NCI-H187 treated with DMSO at 0.1 percent for 48 hours (cell line): ENCODE results near the gene RHOBTB1.

Experiments used
- DNase-seq: peaks from one replicate; lab custom pipeline; 2025; lab: John Stamatoyannopoulos, UW

RHOBTB1 gene

DNA sequence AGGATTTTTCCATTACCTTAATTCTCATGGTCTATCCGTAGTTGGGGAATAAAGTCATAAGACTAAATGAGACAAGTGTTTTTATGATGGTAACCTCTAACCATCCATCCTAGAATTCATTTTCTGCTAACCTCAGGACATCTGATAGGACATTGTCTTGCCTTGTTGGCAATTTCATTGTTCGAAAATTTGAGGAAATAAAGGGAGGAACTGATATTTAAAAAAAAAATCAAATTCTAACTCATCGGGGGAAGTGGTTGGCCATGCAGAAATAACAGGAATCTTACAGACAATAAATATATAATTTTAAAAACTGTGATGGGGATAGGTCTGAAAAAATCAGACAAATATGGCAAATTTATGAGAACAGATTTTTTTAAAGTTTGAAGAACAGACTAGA is 21.7 kb upstream of the RHOBTB1 start:
- DNase-seq, result no peak

DNA sequence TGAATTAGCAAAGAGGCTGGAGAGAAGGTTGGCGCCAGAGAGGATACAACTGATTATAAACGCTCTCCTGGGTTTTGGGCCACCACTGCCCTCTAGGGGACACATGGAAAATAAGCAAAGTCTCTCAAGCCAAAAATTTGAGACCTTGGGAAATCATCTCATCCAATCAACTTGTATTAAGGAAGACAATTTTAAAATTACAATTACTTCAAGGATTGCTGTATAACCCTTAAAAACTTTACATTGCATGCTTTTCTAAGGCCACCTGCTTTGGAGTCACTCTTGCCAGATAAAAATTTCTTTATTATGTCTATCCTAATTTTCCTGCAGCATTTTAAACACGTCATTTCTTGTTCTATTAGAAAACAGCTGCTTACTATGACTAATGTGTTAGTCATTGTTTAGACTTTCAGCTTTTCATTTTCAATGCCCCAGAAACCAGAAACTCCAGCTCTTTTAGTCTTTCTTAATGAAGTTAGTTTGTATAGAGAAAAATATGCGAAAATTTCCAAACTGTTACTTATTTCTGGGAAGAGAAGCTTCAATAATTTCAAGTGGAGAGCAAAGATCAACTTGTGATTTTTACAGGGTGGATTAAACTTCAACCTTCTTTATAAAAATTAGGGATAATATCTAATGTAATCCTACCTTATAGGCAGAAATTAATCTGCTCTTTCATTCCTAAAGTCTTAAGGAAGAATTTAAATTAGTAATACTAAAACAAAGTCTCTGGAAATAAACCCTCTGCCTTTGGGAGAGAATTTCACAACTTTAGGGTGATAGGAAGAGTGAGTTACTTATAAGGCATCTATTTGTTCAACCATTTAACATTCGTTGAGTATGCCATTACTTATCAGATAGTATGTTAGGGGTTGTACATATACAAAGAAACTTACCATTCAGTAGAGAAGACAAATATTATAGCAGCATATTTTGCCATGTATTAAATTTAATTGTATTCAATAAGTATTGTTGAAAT is 20.6 kb upstream of the RHOBTB1 start:
- DNase-seq, result no peak

DNA sequence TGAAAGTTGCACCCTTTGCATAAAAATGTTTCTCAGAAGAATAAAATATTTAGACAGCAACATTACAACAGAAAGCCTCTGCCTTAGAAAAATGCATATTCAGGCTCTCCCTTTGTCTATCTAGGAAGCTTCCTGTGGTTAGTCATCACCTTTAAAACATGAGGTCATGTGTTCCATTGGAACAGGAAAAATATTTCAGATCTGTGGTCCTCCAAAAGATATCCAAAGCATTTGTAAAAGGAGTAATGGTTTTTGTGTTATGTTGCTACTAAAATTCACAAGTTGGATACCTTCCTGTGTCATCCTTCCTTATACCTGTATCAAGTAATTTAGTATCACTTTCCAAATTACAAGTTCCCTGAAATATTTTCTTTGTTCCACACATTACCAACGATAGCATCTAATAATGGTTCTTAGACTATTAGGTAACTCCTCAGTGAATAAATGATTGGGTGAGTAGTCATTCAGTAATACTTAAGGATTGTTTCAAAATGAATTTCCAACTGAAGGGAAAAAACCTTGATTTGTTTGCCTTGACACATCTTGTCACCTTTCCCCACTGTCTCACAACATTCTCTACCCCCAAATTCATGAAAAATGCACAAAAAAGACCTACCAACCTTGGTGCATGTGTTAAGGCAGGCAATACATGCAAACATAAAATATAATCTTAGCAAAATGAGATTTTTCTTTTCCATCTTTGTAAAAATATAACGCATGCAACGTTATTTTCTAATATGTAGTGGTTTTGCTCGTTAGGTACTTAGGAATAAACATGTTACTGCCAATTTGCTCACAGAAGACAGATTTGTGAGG is 19.7 kb upstream of the RHOBTB1 start:
- DNase-seq, result no peak

DNA sequence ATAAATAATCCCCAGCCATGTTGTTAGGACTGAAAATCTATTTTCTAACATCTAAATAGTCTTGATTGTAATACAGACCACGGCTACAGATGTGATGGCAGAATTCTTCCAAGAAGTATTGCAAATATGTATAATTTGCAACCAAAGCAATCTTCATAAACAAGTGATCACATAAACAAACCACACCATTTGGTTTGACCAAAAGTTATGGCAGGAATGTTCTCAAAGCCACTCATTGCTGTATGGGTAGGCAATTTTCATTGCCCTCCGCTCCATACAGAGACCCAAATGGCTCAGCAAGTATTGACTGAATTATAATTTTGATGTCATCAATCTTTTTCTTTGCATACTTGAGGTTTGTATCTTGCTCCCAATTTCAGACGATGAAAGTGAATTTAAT is 19.0 kb upstream of the RHOBTB1 start:
- DNase-seq, result no peak

DNA sequence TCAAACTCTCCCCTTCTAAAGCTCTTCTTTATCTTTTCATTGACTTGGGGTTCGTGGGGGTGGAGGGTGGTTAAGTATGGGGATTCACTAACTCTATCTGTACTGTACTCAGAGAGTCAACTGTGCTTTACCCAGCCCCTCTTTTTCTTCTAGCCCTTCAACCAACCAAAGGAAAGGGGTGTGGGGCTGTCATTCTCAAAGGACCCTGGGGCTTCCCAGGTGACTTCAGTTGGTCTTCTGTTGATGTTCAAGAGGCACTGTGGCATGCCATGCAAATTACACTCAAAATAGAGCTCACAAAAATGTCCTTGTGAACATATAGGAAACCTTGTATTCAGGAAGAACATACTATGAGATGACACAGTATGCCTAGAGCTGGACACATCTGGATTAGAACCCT is 16.9 kb upstream of the RHOBTB1 start:
- DNase-seq, result no peak

DNA sequence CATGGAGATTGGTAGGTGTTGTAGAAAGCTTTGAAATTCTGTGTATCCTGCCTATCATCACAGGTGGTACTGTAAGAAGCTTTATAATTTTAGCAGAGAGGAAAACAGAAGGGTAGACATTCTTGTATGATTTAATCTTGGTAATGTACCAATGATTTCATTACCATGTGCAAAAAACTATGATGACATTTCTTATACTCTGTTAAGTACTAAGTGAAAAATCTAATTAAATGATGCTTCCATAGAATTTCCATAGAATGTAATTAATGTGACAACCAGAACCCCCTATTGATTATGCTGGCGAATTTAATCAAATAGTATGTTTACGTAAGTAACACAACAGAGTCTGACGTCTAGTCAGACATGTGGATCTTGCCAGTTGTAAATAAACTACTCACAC is 16.0 kb upstream of the RHOBTB1 start:
- DNase-seq, result no peak

DNA sequence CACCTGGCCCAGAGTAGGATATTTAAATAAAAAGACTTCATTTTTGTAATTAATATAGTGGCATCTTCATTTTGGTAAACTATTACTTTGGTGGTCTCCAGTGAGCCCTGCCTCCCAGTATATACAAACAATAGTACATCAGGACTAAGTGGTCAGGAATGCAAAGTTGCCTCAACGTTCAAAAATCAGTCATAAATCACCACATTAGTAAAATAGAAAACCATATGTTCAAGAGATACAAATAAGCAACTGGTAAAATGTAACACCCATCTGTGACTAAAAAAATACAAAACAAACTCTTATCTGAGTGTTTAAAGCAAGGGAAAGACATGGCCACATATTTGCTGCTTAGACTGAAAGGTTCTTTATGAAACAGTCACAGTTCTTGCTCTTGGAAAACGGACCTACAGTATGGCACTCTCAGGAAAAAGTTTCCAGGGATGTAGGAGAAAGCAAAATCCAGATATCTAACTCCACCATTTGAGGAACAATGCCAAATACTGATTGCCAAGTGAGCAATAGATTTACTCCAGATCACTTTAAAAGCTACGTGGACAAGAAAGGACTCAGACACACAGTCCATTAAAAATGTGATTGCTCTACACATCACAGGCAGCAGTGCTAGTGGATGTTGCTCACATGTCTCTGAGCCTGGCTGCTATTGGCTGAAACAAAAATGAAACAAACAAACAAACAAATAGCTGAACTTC is 15.1 kb upstream of the RHOBTB1 start:
- DNase-seq, result no peak

DNA sequence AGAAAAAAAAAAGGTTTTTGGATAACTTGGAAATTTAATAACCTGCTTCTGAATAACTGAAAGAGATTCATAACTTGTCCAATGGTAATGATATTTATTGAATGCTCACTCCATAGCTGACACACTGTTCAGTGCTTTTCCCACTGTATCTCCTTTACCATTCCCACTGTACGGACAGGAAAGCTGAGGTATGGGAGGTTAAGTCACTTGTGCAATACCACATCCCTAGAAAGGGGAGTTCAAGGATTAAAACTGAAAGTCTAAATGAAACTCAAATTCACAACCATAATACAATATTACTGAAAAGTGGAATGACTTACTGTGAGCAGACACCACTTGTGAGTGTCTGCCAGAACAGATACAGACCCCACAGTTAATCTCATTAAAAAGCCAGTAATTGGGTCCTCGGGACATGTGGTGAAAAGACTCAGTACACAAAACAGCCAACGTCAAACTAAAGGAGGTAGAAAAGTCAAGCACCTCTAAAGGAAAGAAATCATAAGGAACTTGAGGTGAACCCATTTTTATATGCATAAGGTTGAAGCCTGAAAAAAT is 13.8 kb upstream of the RHOBTB1 start:
- DNase-seq, result no peak

DNA sequence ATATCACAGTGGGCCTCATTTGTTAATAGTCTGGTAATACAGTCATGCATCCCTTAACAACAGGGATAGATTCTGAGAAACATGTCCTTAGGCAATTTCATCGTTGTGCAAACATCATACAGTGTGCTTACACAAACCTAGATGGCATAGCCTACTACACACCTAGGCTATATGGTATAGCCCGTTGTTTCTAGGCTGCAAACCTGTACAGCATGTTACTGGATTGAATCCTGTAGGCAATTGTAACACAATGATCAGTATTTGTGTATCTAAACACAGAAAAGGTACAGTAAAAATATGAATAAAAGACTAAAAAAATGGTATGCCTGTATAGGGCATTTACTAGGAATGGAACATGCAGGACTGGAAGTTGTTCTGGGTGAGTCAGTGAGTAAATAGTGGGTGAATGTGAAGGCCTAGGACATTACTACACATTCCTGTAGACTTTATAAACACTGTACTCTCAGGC is 12.0 kb upstream of the RHOBTB1 start:
- no peak for DNase-seq

DNA sequence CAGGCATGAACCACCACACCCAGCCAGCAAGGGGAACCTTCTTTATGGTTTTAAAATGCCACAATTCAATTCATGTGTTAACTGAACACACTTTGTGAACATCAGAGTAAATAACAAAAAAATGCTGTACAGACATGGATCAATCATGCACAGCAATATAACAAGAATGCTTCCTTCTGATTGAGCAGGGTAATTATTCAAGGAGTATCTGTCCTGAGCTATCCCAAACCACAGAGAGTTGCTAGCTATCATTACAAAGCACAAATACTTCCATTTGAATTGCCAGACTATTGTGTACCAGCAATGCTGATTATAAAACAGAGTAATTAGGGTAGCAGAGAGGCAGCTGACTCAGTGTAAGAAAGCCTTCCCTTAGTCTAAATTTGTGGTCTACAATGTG is 11.3 kb upstream of the RHOBTB1 start:
- DNase-seq, result no peak

DNA sequence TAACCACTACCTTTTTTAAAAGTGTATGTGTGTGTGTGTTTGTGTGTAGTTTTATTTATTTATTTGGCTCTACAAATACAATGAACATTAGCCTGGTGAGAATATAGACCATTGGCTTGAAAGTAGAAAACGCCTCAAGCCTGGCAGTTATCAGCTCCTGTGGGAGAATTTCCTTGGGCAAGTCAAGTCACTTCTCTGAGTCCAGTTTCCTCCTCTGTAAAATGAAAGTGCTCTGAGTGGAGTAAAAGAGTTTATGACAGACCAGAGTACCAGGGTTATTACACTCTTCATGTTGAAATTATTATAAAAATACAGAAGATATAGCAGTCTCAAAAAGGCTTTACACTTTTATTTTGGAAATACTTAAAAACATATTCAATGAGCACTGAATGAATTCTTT is 10.1 kb upstream of the RHOBTB1 start:
- DNase-seq, result no peak

DNA sequence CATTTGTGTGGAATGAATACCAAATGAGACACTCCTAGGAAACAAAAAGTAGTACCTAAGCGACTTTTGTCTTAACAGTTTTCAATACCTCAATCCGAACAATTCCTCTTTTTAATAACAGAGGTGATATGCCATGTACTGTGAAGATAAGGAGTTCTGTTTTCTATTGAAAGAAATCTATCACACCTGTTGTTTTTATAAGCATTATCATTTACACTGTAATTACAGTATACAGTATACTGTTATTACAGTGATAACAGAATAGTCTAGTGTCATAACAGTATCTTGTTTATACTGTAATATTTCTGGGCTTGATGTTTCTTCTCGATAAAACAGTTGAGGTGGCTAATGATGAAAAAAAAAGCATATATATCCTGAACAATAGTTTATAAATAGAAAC is 9.4 kb upstream of the RHOBTB1 start:
- no peak for DNase-seq

DNA sequence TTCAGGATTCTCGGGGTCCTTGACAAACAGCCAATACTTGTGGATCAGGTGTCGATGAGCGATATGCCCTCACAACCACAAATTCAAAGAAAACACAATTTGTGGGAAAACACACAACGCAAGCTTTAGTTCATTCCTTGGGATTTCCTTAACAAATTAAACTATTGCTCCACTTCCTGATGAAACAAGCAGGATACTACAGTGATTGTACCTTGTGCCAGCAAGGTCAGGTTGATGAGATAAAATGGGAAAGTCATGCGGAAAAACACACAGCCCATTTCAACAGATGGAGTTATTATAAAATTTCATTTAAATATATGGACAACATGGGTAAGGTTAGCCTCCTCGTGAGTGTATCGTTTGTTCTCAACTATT is 8.8 kb upstream of the RHOBTB1 start:
- no peak for DNase-seq

DNA sequence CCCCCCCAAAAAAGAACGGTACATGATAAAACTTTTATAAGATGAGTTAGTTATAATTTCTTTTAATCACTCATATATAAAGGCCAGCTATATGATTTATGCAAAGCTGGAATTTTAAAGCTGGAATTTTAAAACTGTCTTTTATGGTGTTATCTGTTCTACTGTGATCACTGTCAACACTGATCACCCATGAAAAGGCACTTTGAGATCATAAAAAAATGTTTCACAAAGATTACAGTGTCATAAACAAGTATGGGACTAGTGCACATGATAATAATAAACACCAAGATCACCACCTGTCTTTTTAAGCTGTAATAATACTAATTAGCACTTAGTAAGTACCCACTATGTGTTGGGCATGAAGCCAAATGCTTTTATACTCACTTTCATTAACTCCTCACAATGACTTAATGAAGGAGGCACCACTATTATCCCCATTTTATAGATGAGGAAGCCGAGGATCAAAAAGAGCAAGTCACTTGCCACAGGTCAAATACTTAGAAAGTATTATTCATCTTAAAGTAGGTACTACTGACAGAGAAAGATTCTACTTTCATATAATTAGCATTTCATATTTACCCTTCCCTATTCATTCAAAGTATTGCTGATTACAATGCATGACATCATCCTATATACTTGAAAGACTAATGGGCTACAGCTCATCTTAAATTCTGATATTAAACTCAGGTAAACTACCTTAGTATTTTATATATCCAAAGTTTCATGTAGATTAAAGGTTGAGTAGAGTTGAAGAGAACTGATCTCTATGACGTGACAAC is 8.3 kb upstream of the RHOBTB1 start:
- no peak for DNase-seq

DNA sequence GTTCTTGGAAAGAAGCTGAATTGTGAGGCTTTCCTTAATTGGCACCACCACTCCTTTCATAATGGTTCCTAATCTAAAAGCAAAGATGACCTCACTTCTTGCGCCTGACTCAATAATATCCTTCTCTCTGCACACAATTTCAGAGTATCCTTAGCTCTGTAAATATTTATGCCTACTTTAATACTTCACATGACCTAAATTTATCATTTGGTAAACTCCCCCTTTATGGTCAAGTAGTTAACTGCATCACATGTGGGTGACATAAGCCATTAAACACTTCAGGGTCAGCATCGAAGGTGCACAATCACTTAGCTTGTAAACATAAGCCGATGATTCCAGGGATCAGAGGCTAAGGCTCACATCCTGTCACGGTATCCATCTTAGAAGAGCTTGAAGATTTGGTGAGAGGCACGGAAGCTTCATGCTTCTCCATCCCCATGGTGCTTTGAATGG is 7.3 kb upstream of the RHOBTB1 start:
- DNase-seq, result no peak

DNA sequence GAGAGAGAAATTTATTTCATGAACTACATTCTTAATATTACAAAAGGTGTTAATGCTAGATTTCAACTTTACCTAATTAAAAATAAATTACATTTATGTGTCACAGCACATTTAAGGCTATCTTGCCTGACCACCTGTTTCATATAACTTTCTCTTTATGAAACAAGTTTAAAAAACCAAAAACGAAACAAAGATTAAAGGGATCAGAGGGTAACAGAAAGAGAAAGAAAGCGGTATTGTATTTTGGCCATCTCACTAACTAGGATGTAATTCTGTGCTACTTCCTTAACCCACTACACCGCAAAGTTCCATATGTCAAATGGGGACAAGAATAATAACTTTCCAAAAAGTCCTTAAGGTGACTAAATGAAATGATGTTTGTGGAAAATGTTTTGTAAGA is 6.3 kb upstream of the RHOBTB1 start:
- DNase-seq, result no peak

DNA sequence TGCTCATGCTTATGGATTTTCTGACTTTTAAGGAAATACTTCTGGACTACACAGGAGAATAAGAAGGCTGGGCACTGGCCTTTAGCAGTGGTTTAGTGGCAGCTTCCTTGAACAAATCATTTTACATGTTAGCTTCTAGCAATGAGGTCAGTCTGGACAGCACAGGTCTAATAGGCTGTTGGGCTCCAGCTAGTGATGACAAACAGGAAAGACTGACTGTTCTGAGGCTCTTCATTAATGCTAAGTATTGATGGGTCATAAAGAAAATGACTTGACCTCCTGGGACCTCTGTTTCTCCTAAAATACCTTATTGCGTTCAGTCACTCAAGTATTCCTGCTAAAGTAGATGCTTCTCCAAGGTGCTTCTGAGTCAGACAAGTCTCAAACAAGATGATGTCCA is 4.9 kb upstream of the RHOBTB1 start:
- DNase-seq, result no peak

DNA sequence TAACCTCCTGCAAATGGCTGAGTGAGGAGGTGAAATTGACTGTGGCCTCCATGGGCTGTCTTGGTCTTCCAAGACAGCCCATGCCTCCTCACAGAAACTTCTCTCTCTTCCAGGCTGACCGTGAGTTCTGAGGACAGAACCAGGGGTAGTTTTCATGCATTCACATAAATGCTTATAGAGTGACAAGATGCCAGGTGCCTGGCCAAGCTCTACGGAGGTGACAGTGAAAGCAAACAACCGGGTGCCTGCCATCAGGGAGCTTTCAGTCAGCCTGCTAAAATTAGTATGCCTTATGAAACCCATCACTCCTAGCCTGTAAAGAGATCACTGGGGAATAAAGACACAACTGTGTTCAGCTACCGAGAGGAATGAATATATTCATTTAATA is 919 bp upstream of the RHOBTB1 start:
- DNase-seq, result no peak

DNA sequence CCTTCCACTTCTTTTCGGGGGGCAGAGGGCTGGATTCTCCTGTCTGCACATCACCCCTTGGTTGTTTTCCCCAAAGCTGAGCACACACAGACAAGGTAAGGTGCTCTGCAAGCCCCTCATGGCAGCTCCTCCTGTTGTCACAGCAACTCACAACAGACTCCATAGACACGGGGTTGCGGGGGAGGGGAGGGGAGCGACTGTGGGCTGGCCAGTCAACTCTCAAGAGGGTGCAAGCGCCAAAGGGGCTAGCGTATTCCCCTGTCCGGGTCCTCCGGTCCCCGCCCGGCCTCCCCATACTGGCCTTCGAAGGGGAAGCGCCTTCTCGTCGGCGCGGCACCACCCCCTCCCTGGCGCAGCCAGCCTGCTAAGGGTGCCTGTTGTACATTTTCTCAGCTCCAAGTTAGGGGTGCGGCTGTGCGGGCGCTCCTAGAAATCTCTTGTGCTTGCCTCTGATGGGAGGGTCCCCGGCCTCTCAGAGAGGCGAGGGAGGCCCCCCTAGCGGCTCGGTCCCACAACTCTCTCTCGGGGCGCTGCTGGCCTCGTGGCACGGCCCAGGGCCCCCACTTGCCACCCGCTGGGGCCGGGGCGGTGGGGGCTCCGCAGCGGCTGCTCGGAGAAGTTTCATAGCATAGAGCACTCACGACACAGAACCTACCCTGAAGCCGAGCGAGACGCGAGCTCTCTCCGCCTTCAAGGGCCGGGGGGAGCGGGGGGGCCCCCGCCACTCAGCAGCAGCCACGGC is 498 bp downstream of the RHOBTB1 start:
- no peak for DNase-seq

DNA sequence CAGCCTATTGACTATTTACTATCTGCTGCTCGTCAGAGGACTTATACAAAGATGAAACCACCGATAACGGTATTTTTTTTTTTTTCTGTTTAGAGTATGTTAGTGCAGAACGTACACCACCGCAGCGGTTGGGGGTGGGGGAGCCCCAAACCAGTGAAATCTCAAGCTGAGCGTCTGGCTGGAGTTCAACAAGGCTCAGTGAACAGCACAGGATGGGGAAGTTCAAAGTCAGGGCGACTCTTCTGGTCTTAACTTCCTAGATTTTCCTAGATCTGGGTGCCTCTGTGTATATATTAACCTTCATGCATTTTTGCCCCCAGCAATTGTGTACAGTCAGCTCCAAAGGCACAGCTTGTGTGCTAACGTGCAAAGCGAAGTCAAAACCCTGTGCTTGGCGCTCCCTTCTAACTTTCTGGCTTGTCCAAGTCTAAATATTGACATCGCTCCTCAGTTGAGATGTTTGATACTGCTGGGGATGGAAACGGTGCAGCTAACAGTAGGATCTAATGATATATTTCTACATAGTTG is 1.1 kb downstream of the RHOBTB1 start:
- DNase-seq, result no peak
